ENCODE data around the gene POLD1.

GRCh38 chr19:50450369-50451222, 66.4 kb downstream of the POLD1 start:
- TF ChIP-seq CTCF (IDR thresholded peaks at IDR 0.05) (no peak), EP300 (IDR thresholded peaks at IDR 0.05) (no peak), POLR2A (IDR thresholded peaks at IDR 0.05) (no peak)

Measured in tibial nerve (tissue), 4 donors.